B cell (primary cell): Measurements from ENCODE around the gene ADAMTS13. TPM values are rescaled to one million over a fixed set of nuclear protein-coding genes. Genes with fewer than 3 reads are reported as not detected.
"Not testable (repeated sequence)": the region's sequence is repeated elsewhere in the genome, so short reads cannot be mapped to it uniquely, and the experiment has no call there.

Experiments used
- ATAC-seq: fragments of 200-7000 bp; cut with Tn5 transposase; one replicate; pipeline ENCODE4 v1.10.0; 2021; ENCODE audit warnings: low read depth, mild to moderate bottlenecking, moderate number of reproducible peaks, moderate library complexity
- CTCF ChIA-PET: fragments of 350-600 bp; sonication (Branson Sonifier 250); formaldehyde crosslinking; loops from one replicate; lab custom pipeline; 2021; ENCODE audit warnings: antibody characterized with exemption, inconsistent platforms; lab: Charles Lee
- POLR2A ChIA-PET: fragments of 350-600 bp; sonication (Branson Sonifier 250); formaldehyde crosslinking; loops from one replicate; lab custom pipeline; 2021; ENCODE audit warnings: antibody characterized with exemption; lab: Charles Lee
- DNase-seq: peaks from one replicate; pipeline ENCODE4 v3.0.0; 2013
- H2AFZ ChIP-seq: 2 replicates; pipeline ENCODE4 v1.6.1; 2012; ENCODE audit warnings: mild to moderate bottlenecking, low read depth, low read length; ENCODE audit not compliant: insufficient read depth, poor library complexity, severe bottlenecking
- H3K27ac ChIP-seq, 2 donors: 1 replicate in 1 of 2; 2 replicates in 1 of 2; pipeline ENCODE4 v1.5.1; 2012 to 2013; ENCODE audit warnings: low read length in 2 of 2, mild to moderate bottlenecking in 2 of 2, moderate library complexity in 1 of 2
- H3K27me3 ChIP-seq, 4 experiments: fragments of 200-600 bp in 1 of 4; sonication (generic) in 1 of 4; replicated peaks in 1 of 4; 1 replicate in 2 of 4; 2 replicates in 2 of 4; pipeline versions ENCODE4 v1.6.1 to v1.7.0; 2013 to 2016; ENCODE audit warnings: low read length in 3 of 4, mild to moderate bottlenecking in 2 of 4, mixed read lengths in 1 of 4, moderate library complexity in 1 of 4; ENCODE audit not compliant: insufficient read depth in 4 of 4, control insufficient read depth in 3 of 4; ENCODE audit errors: control extremely low read depth in 1 of 4
- H3K36me3 ChIP-seq, 2 experiments: replicated peaks in 1 of 2; 1 replicate in 1 of 2; 2 replicates in 1 of 2; pipeline versions ENCODE4 v1.6.1 to v1.7.1; 2013; ENCODE audit warnings: low read length in 1 of 2; ENCODE audit not compliant: insufficient read depth in 2 of 2, control insufficient read depth in 1 of 2; ENCODE audit errors: control extremely low read depth in 1 of 2, extremely low read depth in 1 of 2
- H3K4me1 ChIP-seq, 2 donors: fragments of 200-600 bp in 1 of 2; sonication (generic) in 1 of 2; 1 replicate in 1 of 2; 2 replicates in 1 of 2; pipeline versions ENCODE4 v1.5.1 to v1.6.1; 2013 to 2017; ENCODE audit warnings: low read length in 2 of 2; ENCODE audit not compliant: control insufficient read depth in 2 of 2, insufficient read depth in 2 of 2
- H3K4me2 ChIP-seq: replicated peaks from 2 replicates; pipeline ENCODE3; 2012; ENCODE audit warnings: mild to moderate bottlenecking, low read depth, low read length; ENCODE audit not compliant: poor library complexity, severe bottlenecking
- H3K4me3 ChIP-seq, 5 experiments: fragments of 200-600 bp in 1 of 5; sonication (generic) in 1 of 5; 1 replicate in 3 of 5; 2 replicates in 2 of 5; pipeline versions ENCODE4 v1.5.1 to v1.7.0; 2011 to 2016; ENCODE audit warnings: low read length in 4 of 5, mild to moderate bottlenecking in 4 of 5, low read depth in 2 of 5, control low read depth in 1 of 5, moderate library complexity in 1 of 5; ENCODE audit not compliant: insufficient read depth in 1 of 5; ENCODE audit errors: control extremely low read depth in 1 of 5, extremely low read depth in 1 of 5
- H3K79me2 ChIP-seq: fragments of 200-600 bp; sonication (generic); one replicate; pipeline ENCODE4 v1.6.0; 2016; ENCODE audit warnings: low read length; ENCODE audit not compliant: control insufficient read depth, insufficient read depth
- H3K9ac ChIP-seq: fragments of 200-600 bp; sonication (generic); 2 replicates; pipeline ENCODE4 v1.6.1; 2017; ENCODE audit warnings: mild to moderate bottlenecking, low read length, moderate library complexity
- H3K9me3 ChIP-seq, 3 donors: one replicate each; pipeline versions ENCODE4 v1.6.1 to v1.7.1; 2013; ENCODE audit warnings: low read length in 2 of 3; ENCODE audit not compliant: control insufficient read depth in 2 of 3, insufficient read depth in 1 of 3; ENCODE audit errors: control extremely low read depth in 1 of 3
- H4K20me1 ChIP-seq: 2 replicates; pipeline ENCODE4 v1.6.0; 2012; ENCODE audit warnings: mild to moderate bottlenecking, low read length; ENCODE audit not compliant: insufficient read depth, control insufficient read depth, poor library complexity, severe bottlenecking
- H3K27ac Mint-ChIP-seq: one replicate; pipeline ENCODE4 v1.8.0; 2021; ENCODE audit warnings: mixed read lengths
- H3K27me3 Mint-ChIP-seq: one replicate; pipeline ENCODE4 v1.8.0; 2021; ENCODE audit warnings: mixed read lengths
- H3K4me1 Mint-ChIP-seq: one replicate; pipeline ENCODE4 v1.8.0; 2021; ENCODE audit warnings: mixed read lengths
- H3K4me3 Mint-ChIP-seq: one replicate; pipeline ENCODE4 v1.8.0; 2021; ENCODE audit warnings: mixed read lengths
- H3K9me3 Mint-ChIP-seq: one replicate; pipeline ENCODE4 v1.8.0; 2022; ENCODE audit warnings: mixed read lengths; ENCODE audit not compliant: insufficient read depth
- EZH2 ChIP-seq: IDR thresholded peaks from 2 replicates; pipeline ENCODE4 v1.6.1; 2012; ENCODE audit warnings: borderline replicate concordance, low read depth, mild to moderate bottlenecking, moderate library complexity, low read length; ENCODE audit not compliant: insufficient read depth, poor library complexity, severe bottlenecking
- WGBS: methylation state at CpG from one replicate; pipeline ENCODE4 v1.1.5; 2013; ENCODE audit warnings: missing lambda C conversion rate; ENCODE audit not compliant: insufficient coverage; 5-methylcytosine and 5-hydroxymethylcytosine counted together
- intact Hi-C: fragments of 100-400 bp; cut with micrococcal nuclease; formaldehyde crosslinking; loops from one replicate; pipeline ENCODE4 v1.10.0; 2022
- polyA plus RNA-seq: library from polyadenylated mRNA; depleted of rRNA; stranded (reverse); fragments of >200 nt; gene quantifications from 2 replicates; pipeline ENCODE4 v1.2.3, GENCODE V29; 2012
- total RNA-seq, 2 donors: library from RNA; stranded (reverse); fragments of 120-200 nt in 1 of 2; gene quantifications; 1 replicate in 1 of 2; 2 replicates in 1 of 2; pipeline versions ENCODE4 v1.2.3 to v1.2.4, GENCODE V29; 2013 to 2022
- TF ChIP-seq, protein P1 (sequence below): fragments of 200-600 bp; IDR thresholded peaks from one replicate; pipeline ENCODE4 v1.8.0; 2022; ENCODE audit warnings: antibody characterized with exemption, mild to moderate bottlenecking

The ADAMTS13 gene
- total and polyA plus RNA-seq, 2 donors (not counting 1 experiment from before 2014, with no cell fraction given), result 2.5 to 5.7 TPM

DNA sequence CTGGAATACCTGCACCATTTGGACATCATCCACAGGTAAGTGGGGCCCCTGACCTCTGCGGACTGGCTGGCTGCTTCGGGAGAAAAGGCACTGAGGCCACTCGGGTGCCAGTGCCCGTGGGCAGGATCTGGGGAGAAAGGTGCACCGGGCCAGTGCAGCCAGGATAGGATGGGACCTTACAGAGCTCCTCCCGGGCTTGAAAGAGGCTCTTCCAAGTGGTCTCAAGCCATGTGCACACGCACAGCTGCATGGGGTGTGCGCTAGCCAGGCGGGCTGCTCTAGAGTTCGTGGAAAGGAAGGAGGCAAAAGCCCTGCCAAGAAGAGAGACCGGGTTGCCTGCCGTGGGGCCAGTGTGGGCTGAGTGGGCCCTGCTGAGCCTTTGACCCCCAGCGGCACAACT lies 32.6 kb upstream of the ADAMTS13 start:
- Mint-ChIP-seq H3K27ac (no peak overlapping the region), H3K4me1 (no peaks in the 10 kb centered on the region), H3K4me3 (no peak overlapping the region), H3K27me3 (peaks cover 8% of the 10 kb centered on the region), H3K9me3 (no peaks in the 10 kb centered on the region)
- CTCF ChIA-PET, result no interaction called here
- no peak overlapping the region for H3K27ac ChIP-seq
- peaks cover 0 to 12% (median 0%) of the 10 kb centered on the region in 4 experiments for H3K27me3 ChIP-seq
- H3K9ac ChIP-seq, result no peak overlapping the region
- no peaks in the 10 kb centered on the region for H3K9me3 ChIP-seq
- POLR2A ChIA-PET, result interaction anchor here (0.6 kb wide), 1 partner anchor 11 kb away, joined by 4 read pairs; no protein-coding TSS in a partner anchor
- H3K4me1 ChIP-seq, result no peaks in the 10 kb centered on the region
- TF ChIP-seq, protein P1, sequence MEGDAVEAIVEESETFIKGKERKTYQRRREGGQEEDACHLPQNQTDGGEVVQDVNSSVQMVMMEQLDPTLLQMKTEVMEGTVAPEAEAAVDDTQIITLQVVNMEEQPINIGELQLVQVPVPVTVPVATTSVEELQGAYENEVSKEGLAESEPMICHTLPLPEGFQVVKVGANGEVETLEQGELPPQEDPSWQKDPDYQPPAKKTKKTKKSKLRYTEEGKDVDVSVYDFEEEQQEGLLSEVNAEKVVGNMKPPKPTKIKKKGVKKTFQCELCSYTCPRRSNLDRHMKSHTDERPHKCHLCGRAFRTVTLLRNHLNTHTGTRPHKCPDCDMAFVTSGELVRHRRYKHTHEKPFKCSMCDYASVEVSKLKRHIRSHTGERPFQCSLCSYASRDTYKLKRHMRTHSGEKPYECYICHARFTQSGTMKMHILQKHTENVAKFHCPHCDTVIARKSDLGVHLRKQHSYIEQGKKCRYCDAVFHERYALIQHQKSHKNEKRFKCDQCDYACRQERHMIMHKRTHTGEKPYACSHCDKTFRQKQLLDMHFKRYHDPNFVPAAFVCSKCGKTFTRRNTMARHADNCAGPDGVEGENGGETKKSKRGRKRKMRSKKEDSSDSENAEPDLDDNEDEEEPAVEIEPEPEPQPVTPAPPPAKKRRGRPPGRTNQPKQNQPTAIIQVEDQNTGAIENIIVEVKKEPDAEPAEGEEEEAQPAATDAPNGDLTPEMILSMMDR, result no peak
- TF ChIP-seq EZH2, result no peak
- ATAC-seq, result no peak
- no peak for DNase-seq
- H3K79me2 ChIP-seq, result no peaks in the 10 kb centered on the region
- whole genome bisulfite sequencing, result 93% methylated on average over 13 of the region's 13 CpGs
- H3K36me3 ChIP-seq, result no peaks in the 10 kb centered on the region
- intact Hi-C loops, result no loop called here
- no peak overlapping the region for H2AFZ ChIP-seq
- no peaks in the 10 kb centered on the region for H4K20me1 ChIP-seq
- H3K4me2 ChIP-seq, result no peak overlapping the region
- H3K4me3 ChIP-seq, result no peak overlapping the region

GRCh38 chr9:133390713-133391112 lies 31.5 kb upstream of the ADAMTS13 start:
- Histone ChIP-seq H3K9ac (no peak overlapping the region), H3K27ac (no peak overlapping the region), H3K36me3 (no peaks in the 10 kb centered on the region), H3K4me1 (no peaks in the 10 kb centered on the region), H3K9me3 (no peaks in the 10 kb centered on the region), H3K27me3 (peaks cover 0 to 12% (median 0%) of the 10 kb centered on the region in 4 experiments), H3K79me2 (no peaks in the 10 kb centered on the region), H2AFZ (no peak overlapping the region), H3K4me2 (no peak overlapping the region), H4K20me1 (no peaks in the 10 kb centered on the region), H3K4me3 (no peak overlapping the region)
- ATAC-seq (no peak), DNase-seq (no peak)
- WGBS, result 93% methylated on average over 7 of the region's 7 CpGs
- POLR2A ChIA-PET, result no interaction called here
- Mint-ChIP-seq H3K9me3 (no peaks in the 10 kb centered on the region), H3K27ac (no peak overlapping the region), H3K27me3 (peaks cover 8% of the 10 kb centered on the region), H3K4me1 (no peaks in the 10 kb centered on the region), H3K4me3 (no peak overlapping the region)
- intact Hi-C loops, result no loop called here
- no peak for TF ChIP-seq EZH2
- TF ChIP-seq, protein P1, result no peak
- CTCF ChIA-PET, result no interaction called here

- H3K4me1 Mint-ChIP-seq, POLR2A ChIA-PET, H3K4me3 Mint-ChIP-seq: not testable (repeated sequence)
Measured at GRCh38 chr9:133391449-133391848, 30.7 kb upstream of the ADAMTS13 start.

More at GRCh38 chr9:133391449-133391848, 30.7 kb upstream of the ADAMTS13 start:
- H3K9me3 ChIP-seq, intact Hi-C loops, H3K27me3 Mint-ChIP-seq, H3K27ac ChIP-seq, DNase-seq, H2AFZ ChIP-seq, H3K36me3 ChIP-seq, H3K27ac Mint-ChIP-seq, H3K79me2 ChIP-seq, H4K20me1 ChIP-seq, H3K9ac ChIP-seq, H3K4me3 ChIP-seq, H3K4me2 ChIP-seq, H3K4me1 ChIP-seq, CTCF ChIA-PET, ATAC-seq, H3K9me3 Mint-ChIP-seq: not testable (repeated sequence)
- H3K27me3 ChIP-seq, result peaks cover 0 to 12% (median 0%) of the 10 kb centered on the region in 4 experiments
- WGBS, result no CpG with 5 or more reads among the region's 4 CpGs
